ENCODE results near the gene TMEM235.
"Not testable (repeated sequence)": the region's sequence is repeated elsewhere in the genome, so short reads cannot be mapped to it uniquely, and the experiment has no call there.

Gene TMEM235

DNA sequence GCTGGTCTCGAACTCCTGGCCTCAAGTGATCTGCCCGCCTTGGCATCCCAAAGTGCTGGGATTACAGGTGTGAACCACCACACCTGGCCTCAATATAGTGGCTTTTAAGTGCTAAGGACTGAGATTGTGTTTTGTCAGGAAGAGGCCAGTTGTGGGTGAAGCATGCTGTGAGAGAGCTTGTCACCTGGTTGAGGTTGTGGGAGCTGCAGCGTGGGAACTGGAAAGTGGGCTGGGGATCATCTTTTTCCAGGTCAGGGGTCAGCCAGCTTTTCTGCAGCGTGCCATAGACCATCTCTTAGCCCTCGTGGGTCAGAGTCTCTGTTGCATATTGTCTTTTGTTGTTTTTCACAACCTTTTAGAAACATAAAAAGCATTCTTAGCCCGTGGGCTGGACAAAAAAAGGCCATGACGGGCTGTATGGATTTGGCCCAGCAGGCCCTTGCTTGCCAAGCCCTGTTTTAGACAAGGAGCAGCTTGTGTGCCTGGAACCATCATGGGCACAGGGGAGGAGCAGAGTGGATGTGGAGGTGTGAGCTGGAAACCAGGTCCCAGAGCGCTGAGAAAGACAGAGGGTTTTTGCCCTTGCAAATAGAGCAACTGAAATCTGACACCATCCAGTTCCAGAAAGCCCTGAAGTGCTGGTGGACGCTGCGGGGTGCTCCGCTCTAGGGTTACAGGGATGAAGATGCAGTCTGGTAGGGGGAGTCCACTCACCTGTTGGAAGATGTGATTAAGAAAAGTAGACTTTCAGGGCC, 11.9 kb upstream of the TMEM235 start:
- no peak for DNase-seq (ENCODE audit: low spot score)

DNA sequence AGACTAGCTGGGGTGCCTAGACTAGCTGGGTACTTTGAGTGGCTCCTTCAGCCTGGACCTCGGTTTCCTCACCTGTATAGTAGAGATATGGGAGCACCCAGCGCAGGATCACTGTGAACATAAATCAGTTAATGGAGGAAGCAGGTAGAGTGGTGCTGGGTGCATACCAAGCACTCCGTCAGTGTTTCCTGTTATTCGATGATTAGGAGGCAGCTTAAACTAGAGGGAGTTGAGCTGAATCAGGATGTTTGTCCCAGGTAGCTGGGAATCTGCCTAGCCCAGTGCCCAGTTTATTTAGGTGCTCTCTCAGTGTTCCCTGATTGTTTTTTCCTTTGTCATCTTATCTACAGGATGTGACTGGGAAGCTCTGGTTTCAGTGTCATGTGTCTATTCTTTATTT, 8.4 kb upstream of the TMEM235 start:
- DNase-seq (ENCODE audit: low spot score): no peak

DNA sequence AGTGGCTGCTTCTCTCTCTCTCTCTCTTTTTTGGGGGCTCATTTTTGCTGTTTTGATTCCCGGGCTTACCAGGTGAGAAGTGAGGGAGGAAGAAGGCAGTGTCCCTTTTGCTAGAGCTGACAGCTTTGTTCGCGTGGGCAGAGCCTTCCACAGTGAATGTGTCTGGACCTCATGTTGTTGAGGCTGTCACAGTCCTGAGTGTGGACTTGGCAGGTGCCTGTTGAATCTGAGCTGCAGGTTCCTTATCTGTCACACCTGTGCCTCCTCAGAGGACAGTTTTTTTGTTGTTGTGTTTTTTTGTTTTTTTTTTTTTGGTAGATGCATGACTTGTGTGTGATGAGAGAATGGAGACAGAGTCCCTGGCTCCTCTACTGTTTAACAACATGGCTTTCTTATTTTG, 7.7 kb upstream of the TMEM235 start:
- no peak for DNase-seq (ENCODE audit: low spot score)

DNA sequence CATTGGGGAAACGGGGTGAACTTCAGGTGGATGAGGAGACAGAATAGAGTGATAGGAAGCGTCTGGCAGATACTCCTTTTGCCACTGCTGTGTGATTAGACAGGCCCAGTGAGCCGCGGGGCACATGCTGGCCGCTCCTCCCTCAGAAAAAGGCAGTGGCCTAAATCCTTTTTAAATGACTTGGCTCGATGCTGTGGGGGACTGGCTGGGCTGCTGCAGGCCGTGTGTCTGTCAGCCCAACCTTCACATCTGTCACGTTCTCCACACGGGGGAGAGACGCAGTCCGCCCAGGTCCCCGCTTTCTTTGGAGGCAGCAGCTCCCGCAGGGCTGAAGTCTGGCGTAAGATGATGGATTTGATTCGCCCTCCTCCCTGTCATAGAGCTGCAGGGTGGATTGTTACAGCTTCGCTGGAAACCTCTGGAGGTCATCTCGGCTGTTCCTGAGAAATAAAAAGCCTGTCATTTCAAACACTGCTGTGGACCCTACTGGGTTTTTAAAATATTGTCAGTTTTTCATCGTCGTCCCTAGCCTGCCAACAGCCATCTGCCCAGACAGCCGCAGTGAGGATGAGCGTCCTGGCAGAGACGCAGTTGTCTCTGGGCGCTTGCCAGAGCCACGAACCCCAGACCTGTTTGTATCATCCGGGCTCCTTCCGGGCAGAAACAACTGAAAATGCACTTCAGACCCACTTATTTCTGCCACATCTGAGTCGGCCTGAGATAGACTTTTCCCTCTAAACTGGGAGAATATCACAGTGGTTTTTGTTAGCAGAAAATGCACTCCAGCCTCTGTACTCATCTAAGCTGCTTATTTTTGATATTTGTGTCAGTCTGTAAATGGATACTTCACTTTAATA, 7.0 kb upstream of the TMEM235 start:
- no peak for DNase-seq (ENCODE audit: low spot score)

DNA sequence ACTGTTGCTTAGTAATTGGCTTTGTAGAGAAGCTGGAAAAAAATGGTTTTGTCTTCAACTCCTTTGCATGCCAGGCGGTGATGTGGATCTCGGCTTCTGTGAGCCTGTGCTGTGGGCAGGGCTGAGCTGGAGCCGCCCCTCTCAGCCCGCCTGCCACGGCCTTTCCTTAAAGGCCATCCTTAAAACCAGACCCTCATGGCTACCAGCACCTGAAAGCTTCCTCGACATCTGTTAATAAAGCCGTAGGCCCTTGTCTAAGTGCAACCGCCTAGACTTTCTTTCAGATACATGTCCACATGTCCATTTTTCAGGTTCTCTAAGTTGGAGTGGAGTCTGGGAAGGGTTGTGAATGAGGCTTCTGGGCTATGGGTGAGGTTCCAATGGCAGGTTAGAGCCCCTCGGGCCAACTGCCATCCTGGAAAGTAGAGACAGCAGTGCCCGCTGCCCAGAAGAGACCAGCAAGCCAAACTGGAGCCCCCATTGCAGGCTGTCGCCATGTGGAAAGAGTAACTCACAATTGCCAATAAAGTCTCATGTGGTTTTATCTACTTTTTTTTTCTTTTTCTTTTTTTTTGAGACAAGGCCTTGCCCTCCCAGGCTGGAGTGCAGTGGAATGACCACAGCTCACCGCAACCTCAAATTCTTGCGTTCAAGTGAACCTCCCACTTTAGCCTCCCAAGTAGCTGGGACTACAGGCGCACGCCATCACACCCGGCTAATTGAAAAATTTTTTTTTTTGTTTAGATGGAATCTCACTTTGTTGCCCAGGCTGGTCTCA, 6.2 kb upstream of the TMEM235 start:
- no peak for DNase-seq (ENCODE audit: low spot score)

DNA sequence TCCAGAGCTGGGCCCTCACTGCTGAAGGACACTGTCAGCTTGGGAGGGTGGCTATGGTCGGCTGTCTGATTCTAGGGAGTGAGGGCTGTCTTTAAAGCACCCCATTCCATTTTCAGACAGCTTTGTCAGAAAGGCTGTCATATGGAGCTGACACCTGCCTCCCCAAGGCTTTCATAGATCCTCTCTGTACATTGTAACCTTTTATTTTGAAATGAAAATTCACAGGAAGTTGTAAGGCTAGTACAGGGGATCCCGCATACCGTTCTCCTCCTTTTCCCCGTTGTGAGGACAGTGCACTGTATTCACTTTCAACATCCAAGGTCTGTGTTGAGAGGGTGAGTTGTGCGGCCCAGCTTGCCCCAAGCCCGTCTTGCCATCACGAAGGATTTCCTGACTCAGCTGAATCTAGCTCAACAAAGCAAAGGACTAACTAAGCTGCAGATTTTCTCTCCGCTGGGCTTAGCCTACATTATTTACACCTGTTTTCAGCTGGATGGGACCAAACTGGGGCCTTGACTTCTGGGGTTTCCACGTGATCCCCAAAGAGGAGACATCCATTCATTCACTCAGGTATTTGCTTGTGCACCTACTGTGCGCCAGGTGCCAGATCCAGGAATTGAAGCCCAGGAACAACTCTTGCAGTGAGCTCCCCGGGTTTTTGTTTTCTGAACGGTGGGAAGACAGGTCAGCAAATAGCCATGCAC, 5.2 kb upstream of the TMEM235 start:
- no peak for DNase-seq (ENCODE audit: low spot score)

DNA sequence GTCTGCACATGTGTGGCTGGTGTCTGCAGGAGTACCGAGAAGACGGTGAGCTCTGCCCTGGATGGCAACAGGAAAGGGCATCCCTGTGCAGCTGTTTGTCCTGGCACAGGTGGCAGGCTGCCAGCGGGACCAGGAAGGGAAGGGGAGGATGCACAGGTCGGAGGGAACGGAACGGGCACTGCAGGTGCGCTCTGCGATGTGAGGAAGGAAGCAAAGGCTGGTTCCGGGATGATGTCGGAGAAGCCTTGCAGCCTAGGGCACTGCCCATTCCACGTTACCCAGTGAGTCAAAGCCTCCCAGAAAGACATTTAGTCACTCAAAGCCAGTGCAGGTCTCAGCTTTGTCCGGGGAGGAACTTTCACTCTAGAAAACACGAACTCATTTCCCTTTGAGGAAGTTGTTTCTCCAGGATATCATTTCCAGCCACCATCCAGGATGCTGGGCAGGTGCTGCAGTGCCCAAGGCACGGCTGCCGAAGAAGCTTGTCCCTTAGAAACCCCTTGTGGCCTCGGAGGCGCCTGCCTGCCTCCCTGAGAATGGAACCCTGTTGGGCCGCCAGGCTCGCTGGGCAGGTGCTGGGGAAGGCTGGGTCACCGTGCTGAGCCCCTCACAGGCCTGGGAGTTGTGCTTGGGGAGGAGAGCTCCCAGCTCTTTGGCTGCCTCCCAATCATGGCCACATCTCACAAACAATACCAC, 4.5 kb upstream of the TMEM235 start:
- DNase-seq (ENCODE audit: low spot score): no peak

DNA sequence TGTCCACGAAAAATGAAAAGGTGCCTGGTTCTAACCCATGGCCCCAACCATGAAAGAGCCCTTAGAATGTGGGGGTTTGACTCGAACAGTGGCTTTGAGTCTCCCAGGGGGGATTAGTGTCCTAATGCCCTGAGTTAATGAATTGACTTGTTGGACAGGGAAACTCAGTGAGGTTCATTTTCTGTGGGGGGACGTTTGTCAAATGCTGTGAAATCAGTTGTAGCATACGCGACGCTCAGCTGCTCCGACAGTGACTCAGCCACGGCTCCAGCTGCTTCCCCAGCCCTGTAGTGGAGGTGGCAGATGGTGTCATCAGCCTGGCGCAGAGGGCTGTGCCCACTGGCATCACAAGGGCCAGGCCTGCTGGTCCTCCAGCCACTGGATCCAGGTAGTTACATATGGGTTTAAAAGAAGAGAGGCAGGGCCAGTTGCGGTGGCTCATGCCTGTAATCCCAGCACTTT, 3.9 kb upstream of the TMEM235 start:
- DNase-seq (ENCODE audit: low spot score): no peak

DNA sequence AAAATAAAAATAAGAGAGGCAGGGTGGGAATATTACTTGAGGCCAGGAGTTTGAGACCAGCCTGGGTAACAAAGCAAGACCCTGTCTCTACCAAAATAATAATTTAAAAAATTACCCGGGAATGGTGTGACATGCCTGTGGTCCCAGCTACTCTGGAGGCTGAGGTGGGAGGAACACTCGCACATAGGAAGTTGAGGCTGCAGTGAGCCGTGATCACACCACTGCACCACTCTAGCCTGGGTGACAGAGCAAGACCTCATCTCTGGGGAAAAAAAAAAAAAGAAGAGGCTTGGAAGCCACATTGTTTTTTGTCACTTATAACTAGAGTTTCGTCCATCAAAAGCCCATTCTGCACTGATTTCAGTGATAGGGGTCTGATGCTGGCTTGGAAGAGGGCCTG, 3.3 kb upstream of the TMEM235 start:
- DNase-seq (ENCODE audit: low spot score): no peak

DNA sequence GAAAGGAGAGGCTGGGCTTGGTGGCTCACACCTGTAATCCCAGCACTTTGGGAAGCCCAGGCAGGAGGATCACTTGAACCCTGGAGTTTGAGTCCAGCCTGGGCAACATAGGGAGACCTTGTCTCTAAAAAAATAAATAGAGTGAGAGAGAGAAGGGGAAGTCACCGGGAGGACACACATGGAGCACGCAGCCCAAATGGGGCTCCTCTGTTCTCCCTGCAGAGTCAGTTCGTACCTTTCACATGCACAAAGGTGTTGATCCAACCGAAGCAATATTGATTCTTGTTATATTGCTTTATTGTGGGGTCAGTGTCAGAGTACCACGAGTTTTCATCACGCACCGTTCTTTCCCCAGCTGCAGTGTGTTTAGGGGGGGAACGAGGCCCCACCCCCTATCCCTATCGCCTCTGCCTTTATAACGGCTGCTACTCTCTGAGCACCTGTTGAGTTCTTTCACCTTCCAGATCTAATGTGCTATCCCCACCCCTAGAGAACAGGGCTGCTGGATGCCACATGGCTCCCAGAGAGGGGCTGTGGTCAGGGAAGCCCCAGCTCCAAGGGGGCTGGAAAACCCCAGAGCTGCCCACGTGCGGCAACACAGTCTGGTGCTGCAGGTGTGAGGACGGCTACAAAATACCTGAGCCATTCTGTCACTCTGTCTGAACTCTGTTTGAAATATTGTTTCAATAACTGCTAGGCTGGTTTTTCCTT, 1.0 kb upstream of the TMEM235 start:
- no peak for DNase-seq (ENCODE audit: low spot score)

DNA sequence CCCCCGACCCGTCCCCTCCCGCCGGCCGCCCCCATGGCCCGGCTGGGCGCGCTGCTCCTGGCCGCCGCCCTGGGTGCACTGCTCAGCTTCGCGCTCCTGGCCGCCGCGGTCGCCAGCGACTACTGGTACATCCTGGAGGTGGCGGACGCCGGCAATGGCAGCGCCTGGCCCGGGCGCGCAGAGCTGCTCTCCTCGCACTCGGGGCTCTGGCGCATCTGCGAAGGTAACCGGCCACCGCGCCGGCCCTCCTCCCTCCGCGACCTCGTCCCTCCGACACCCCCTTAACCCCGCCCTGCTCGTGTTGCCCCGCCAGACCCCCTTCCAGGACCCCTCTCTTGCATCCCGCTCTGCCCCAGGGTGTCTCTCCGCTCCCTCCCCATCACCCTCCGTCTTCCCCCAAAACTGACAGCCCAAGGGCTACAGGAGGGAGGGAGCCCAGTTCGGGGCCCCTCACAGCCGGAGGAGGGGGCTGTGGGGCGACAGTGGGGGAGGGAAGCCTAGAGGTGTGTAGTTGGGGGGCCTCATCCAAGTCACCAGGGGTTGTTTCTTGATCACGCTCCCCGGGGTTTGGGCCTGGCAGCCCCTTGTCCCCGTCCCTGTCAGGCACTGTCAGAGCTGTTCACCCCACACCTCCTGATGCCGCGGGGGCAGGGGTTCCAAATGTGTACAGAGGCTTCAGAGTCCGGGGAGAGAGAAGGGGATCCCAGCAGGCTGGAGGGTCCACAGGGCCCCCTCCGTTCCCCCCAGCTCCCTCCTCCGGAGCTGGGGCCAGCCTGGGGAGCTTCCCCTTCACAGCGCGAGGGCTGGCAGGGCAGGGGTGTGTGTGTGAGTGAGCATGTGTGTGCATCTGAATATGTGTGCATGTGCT, 794 bp downstream of the TMEM235 start:
- DNase-seq (ENCODE audit: low spot score): no peak

DNA sequence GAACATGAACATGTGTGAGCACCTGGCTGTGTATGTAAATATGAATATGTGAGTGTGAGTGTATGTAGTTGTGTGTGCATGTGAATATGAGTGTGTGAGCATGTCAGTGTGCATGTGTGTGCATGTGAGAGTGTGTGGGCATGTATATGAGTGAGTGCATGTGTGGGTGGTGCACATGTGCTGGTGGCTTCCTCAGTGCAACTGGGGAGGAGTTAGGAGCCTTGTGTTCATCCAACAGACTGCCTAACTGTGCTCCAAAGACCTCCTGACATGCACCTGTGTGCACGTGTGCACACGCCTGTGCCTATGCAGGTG, 1.4 kb downstream of the TMEM235 start:
- no peak for DNase-seq (ENCODE audit: low spot score)

DNA sequence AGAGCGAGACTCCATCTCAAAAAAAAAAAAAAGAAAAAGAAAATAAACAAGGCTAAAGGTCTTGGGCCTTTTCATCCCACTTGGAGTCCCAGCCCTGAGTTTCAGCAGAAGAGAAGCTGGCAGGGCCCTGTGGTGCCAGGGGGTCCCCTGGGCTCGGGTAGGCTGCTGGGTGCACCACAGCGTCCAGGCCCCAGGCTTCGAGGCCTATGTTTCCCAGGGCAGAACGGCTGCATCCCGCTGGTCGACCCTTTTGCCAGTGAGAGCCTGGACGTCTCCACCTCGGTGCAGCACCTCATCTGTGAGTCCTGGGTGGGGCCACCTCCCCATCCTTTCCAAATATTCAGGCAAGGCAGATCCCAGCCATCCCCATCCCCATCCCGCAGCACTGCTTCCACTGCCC, 2.2 kb downstream of the TMEM235 start:
- DNase-seq (ENCODE audit: low spot score): no peak

DNA sequence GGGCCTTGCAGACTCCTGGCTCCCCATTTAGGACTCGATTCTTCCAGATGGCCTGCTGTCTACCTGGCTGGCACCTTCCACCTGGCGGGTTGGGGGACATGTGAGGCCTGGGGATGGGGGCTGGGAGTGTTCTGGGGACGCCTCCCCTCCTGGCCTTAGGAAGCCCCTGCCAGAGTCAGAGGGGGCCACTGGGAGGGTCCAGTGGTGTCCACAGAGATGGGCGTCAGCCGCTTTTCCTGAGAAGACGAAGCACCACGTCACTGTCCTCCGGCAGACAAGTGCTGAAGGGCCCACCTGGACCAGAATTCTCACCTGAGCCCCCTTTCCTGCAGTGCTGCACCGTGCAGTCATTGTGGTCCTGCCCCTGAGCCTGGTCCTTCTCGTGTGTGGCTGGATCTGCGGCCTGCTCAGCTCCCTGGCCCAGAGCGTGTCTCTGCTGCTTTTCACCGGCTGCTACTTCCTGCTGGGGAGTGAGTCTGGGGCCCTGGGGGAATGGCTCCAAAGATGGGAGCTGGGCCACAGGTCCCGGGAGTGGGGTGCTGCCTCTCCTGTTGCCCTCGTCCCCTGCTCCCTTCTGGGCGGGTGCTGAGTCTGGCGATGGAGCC, 2.9 kb downstream of the TMEM235 start:
- no peak for DNase-seq (ENCODE audit: low spot score)

DNA sequence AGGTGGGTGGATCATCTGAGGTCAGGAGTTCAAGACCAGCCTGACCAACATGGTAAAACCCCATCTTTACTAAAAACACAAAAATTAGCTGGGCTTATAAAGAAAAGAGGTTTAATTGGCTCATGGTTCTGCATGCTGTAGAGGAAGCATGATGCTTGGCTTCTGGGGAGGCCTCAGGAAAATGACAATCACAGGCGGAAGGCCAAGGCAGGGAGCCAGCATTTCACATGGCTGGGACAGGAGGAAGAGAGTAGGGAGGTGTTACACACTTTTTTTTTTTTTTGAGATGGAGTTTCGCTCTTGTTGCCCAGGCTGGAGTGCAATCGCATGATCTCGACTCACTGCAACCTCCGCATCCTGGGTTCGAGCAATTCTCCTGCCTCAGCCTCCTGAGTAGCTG, 3.6 kb downstream of the TMEM235 start:
- DNase-seq (ENCODE audit: low spot score): not testable (repeated sequence)

DNA sequence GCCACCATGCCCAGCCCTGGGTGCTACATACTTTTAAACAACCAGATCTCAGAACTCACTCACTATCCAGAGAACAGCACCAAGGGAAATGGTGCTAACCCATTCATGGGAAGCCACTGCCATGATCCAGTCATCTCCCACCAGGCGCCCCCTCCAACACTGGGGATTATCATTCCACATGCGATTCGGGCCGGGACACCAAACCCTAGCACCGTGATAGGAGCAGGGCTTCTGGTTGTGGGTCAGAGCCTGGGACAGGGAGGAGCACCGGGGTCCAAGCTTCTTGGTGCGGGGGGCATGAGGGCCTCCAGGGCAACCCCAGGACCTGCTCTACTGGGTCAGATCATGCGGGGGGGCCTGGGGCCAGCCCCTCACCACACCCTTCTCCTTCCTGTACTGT, 4.5 kb downstream of the TMEM235 start:
- no peak for DNase-seq (ENCODE audit: low spot score)

DNA sequence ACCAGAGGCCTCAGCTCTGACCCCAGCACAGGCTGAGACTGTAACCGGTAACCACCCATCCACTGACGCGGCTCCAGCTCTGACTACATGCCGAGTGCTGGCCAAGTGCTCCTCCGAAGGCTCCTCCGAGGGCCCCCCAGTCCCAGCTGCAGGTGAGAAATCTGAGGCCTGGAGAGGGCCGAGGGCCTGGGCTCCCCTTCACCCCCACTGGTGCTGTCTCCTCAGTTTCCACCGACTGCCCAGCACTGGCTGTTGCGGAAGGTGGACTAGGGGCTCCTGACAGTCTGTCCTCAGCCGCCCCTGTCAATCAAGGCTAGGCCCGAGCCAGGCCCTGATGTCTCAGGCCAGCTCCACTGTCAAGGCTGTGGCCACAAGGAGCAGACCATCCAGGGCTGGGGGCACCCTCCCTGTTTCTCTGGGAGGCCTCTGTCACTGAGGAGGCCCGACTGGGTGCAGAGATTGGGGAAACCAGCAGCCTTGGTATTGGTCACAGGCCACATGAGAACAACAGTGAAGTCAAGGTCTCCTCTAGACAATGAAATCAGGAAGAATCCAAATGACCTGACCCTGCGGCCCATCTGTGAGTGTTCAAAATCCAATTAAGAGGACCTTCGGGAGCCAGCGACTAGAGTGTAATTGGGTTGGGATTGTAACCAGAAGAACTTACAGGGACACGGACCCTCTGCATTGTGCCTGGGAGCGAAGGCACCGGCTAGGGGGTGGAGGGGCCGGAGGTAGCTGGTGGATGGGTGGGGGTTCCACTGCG, 5.1 kb downstream of the TMEM235 start:
- DNase-seq (ENCODE audit: low spot score): no peak

DNA sequence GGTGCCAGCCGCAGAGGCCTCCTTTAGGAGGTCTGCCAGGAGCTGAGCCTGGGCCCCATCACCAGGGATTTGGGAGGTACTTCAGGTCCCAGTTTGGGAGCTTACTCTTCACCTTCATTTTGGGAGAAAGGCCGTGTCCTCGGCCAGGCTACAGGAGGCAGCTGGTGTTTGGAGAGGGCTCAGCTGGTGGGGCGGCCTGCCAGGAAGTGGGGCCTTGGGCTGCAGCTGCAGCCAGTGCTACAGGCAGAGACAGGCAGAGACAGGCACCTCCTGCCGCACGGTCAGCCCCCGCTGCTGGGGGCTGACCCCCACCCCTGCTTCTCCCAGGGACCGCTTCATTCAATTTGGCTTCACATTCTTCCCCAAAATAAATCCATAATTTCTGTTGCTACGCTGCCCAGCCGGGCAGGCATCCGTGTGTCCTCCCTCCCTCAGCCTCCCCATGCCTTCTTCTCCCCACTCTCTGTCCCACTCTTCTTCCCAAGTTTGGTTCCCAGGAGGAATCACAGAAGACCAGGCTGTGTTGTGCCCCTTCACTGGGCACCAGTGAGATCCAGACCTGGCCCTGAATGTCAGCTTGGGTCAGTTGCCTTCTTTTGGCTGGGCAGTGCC, 6.1 kb downstream of the TMEM235 start:
- no peak for DNase-seq (ENCODE audit: low spot score)

Data from hematopoietic multipotent progenitor cell treated with erythropoietin and hydrocortisone succinate and interleukin-3 and kit ligand, for 17 days (in vitro differentiated cells).